EH (cell line): ENCODE results near the gene RBM15.

Experiments
- DNase-seq: peaks from one replicate; pipeline ENCODE4 v3.0.0-alpha.2; 2015; ENCODE audit warnings: low read depth

RBM15 gene

DNA sequence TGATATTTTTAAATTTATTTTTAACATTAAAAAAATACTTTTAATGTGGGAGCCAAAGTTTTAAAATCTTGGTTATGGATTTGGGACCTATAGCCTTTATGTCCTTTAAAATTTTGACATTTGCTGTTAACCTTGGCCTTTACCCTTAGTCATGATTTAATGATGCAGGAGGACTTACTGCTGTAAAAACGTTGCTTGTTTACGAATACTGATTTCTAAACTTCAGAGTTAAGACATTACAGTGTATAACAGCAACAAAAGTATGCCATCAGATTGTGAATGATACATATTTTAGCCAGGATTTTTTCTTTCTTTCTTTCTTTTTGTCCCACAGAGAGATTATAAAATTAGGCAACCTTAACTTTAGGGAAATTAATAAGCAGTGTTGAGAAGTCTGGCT is 8.9 kb downstream of the RBM15 start:
- no peak for DNase-seq

DNA sequence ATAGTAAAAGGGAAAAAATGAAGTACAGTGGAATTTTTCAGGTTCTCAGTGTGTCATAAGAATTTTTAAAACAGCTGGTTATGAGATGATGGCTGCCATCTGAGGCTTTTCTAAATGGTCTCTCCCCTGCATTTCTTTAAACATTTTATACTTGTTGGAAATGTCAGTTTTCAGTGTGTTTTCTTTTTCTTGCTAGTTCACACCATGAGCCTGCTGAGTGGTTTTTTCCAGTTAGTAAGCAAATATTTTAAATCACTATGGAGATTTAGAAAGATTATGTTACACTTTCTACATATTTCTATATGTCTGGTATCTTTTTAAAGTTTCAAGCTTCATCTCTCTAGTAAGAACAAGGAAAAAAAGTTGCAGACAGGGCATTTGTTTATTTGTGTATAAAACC is 9.6 kb downstream of the RBM15 start:
- peak; percentile 9 for DNase-seq

DNA sequence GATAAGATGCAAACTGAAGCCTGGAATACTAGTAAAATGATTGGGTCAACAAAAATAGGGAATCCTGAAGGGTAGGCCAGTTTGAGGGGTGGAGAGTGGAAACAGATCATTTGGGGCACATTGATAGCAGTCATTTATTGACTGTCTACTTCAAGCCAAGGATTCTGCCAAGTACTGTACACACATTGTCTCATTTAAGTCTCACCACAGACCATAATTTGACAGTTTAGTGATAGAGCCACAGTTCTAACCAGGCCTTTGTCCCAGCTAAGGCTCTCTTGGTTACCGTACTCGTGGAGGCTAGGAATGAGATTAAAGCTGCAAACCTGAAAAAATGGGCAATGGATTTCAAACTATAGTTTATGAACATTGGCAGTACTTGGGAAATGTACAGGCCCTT is 11.2 kb downstream of the RBM15 start:
- no peak for DNase-seq

DNA sequence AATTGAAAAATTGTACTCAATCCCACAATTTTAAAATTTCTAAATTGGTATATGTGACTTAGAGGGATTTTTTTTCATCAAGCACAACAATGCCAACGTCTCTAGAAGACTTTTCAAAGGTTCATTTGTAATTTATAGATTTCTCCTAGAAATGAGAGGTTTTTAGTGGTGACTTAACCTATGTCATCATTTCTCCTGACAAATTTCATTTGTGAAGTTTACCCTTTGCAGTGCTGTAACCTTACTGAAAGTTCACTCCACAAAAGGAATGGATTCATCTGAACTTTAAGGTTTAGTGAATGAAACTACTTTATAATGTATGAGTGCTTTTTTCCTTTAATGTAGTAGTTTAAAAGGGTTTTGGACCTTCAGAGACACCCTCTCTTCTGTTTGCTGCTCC is 16.1 kb downstream of the RBM15 start:
- no peak for DNase-seq

DNA sequence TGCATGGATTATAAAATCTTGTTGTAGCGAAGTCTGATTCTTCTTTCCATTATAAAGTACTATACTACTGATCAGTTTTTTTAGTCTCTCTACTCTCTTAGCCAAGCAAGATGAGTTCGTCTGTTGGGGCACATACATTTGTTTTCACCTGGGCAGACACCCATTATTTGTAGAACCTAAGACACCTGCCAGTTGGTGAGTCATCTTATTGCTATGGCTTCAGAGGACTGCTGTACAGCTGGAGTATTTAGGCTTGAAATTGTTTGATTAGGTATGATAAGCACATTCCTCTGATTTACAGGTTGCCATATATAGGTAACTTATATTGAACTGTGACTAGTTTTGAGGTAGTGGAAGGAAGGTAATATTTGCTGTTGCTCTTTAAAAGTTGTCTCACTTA is 17.2 kb downstream of the RBM15 start:
- no peak for DNase-seq

DNA sequence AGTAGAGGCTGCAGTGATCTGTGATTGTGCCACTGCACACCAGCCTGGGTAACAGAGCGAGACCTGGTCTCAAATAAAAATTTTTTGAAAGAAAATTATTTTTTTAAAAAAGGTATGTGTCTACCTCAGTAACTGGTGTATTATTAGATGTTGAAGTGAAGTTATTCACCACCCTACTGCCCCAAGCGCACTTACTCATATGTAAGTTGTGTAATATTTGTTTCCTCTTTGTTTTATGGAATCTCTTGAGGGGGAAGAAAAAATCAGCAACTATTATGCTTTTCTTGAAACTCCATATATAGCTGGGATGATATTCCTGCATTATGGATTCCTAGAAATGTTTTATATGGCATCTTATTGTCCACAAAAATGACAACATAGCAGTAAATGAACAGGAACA is 21.3 kb downstream of the RBM15 start:
- DNase-seq: no peak

DNA sequence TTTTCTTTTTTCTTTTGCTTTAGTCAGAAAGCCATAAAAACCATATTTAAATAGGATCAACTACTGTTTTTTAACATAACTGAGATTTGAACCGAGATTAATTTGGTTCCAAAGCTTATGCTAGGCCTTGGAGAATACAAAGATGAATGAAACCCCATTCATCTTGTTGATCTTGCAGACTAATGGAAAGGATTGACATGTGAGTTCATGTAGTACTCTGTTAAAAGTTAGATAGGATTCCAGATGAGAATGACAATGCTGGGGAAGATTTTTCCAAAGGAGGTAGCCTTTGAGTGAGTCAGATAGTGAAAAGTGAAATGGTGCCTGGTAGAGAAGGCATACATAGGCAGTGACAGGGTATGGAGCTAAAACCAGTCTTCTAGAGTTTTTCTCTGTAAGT is 22.7 kb downstream of the RBM15 start:
- DNase-seq: no peak

DNA sequence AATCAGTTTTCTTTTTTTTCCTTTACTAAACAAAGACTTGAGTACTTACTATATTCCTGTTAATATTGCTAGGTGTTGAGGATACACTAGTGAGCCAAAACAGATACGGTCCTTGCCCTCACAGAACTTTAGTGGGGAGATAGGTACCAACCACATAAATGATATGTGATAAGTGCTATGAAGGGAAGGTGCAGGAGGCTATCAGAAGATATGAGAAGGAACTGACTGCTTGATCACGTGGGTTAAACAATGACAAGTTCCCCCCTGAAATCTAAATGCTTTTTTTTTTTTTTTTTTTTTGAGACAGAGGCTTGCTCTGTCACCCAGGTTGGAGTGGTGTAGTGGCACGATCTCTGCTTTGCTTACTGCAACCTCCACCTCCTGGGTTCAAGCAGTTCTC is 25.0 kb downstream of the RBM15 start:
- DNase-seq: no peak

DNA sequence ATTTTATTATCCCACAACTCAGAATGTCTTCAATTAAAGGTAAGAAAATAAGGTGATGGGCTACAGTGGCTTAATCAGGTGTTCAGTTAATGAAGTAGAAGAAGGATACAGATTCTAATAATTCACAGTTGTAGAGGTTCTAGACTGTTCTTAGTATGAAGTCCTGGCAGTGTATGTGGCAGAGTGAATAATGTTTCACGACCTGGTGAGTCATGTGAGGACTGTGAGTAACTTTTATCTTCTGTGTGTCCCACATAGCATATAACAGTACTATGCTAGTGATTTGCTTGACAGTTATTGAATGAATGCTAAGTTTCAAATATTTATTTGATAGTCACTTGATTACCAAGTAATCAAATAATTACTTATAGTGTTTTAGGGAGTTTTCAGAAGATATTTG is 31.6 kb downstream of the RBM15 start:
- peak; percentile 76 for DNase-seq

DNA sequence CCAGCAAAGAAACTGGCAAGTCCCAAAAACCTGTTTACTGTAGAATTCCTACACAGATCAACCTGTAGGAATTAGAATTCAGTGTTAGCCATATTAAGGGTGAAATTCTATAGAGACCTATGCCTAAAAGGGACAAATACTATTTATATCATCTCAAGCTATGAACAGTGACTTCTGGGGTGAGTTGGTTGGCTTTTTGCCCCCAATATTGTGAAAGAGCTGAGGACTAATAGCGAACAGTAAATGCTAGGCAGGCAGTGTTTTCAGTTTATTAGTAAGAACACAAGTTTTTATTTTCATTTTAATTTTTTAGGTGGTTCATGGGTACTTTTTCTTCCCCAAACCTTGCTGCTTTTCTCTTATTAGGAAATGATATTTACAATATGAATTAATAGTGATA is 36.3 kb downstream of the RBM15 start:
- no peak for DNase-seq

DNA sequence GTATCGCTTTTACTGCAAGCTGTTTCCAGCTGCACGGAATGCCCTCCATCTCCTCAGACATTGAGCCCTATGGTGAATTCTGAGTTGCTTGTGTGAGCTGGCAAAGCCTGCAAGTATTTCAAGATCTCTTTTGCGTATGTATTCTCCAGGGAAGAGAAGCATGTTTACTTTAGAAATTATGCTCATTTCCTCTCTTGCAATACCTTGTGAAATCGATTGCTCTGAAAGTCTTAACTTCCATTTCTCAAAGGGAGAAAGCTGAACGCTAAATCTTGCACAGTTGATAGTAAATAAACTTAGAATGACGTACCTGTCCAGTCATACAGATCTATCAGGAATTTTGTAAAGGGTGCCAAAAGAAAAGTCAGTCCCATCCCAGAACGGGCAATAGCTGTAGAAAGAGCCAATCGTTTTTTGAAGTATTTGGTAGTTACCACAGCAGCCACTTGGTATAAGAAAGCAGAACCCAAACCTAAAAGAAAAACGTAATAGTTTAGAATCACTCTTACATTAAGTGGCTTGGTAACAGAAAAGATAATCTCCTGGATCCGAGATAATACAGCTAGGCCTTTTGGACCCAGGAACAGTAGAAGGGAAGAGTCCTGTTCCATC is 41.6 kb downstream of the RBM15 start:
- DNase-seq: peak; percentile 21

DNA sequence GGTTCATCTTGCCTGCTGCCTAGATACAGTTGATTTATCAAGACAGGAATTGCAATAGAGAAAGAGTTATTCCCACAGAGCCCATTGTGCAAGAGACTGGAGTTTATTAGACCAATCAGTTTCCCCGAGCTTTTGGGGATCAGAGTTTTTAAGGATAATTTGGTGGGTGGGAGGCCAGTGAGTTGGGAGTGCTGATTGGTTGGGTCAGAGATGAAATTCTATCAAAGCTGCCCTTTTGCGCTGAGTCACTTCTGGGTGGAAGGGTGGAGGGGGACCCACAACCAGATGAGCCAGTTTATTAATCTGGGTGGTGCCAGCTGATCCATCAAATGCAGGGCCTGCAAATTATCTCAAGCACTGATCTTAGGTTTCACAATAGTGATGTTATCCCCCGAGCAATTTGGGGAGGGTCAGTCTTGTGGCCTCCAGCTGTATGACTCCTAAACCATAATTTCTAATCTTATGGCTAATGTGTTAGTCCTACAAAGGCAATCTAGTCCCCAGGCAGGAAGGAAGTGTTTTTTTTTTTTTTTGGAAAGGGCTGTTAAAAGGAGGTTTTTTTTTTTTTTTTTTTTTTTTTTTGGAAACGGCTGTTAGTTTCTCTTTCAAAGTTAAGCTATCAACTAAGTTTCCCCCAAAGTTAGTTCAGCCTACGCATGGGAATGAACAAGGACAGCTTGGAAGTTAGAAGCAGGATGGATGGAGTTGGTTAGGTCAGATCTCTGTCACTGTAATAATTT is 44.2 kb downstream of the RBM15 start:
- DNase-seq: peak; percentile 19

DNA sequence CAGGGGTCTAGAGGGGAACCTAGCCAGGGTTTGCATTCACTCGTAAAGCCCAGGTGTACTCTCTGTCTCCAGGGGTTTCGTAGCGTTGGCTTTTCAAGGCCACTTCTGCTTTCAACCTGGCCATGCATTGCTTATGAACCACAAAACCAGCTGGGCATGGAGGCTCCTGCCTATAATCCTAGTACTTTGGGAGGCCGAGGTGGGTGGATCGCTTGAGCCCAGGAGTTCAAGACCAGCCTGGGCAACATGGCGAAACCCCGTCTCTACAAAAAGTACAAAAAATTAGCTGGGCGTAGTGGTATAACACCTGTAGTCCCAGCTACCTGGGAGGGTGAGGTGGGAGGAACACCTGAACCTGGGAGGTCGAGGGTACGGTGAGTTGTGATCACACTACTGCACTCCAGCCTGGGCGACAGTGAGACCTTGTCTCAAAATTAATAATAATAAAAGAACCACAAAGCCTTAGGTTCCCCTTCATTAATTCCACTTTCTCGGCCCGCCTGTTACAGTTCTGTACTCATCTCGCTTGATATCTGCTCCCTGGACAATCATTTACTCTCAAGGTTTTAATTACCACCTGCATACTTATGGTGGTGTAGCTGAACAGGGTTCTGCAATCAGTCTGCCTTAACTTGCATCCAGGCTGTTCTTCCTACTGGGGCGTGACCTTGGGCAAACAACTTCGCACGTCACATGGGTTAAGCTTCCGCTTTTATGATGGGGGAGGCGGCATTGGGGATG is 45.6 kb downstream of the RBM15 start:
- DNase-seq: no peak

DNA sequence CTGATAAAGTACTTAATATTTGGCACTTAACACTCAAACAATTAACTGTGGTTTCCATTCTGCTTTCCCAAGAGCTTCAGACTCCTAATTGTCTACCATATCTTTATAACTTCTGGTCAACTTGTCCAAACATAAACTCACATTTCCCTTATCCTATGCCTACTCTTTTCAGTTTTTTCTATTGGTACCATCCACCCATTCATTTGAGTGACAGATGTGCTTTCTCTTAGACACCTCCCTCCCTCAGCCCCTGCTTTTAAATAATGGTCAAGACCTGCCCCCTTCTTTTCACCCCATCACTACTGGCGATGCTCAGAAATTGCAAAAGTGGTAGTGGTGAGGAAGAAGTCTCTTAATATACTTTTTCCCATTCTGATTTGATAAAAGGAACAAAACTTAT is 46.2 kb downstream of the RBM15 start:
- no peak for DNase-seq

DNA sequence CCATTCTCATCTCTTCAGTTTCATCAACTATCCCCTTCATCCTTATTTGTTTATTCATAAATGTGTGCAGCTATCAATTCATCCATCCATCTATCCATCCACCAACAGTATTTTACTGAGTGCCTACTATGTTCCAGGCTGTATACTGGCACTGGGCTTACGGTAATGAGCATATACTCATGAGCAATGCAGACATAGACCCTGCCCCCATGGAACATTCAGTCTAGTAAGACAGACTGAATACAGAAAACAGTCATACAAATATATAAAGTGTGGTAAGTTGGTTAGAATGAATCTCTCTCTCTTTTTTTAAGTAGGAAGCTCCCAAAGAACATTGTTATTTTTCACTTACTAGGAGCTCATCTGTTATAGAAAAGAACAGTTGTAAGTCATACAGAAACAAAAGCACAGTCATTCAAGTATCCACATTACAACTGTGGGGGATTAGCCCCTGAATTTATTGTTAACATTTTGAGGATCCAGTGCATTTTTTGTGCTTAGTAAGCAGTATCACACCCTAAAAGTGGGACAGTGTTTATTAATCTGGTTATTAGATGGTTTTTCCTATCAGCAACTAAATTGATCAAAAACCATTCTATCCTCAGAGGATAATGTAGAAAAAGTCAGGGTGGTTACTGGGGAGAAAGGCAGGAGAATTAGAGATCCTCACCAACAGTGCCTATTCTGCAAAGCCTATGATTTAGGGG is 48.0 kb downstream of the RBM15 start:
- DNase-seq: no peak

DNA sequence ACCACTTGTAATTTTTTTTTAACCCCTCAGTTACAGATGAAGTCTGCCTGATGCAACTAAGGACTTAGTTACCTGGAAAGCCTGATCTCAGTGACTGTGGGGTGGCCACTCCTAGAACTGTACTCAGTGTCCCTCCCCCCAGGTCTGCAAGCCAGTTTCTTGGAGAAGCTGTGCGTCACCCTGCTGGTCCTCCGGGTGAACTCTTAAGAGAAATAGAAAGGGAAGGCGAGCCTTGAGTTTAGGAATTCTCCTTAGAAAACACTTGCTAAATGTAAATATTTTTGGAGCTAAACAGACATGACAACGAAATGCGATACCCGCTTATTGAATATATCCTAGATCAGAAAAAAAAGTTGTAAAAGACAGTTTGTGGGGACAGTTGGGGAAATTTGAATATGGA is 50.9 kb downstream of the RBM15 start:
- peak; percentile 81 for DNase-seq

DNA sequence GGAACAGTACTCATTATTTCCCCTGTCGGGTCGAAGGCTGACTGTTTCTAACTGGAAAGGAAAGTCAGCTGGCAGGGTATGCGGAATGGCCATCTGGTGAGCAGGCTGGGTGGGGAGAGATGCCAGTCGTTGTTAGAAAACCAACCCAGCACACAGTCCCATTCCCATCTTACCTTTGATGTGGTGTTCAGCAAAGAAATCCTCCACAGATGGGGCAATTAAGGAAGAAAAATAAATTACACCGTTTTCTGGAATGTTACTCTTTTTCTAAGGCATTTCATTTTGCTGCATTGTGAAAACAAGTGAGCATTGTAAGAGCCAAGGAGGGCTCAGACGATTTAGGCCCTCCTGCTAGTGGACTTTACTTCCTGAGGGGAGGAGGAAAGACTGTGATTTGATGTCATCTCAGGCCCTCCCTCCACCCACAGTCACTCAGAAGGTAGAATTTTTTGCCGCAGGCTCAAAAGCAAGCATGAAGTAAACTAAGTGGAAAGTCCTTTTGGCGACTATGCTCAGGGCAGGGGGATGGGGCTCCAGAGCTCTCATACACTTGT is 51.6 kb downstream of the RBM15 start, which contains the start of gene SLC16A4:
TSS of gene SLC16A4 (minus strand) at position 335 of the 554 bp plus-strand sequence. CDS start 1,703 bp downstream, outside the sequence.
- peak; percentile 88 for DNase-seq

DNA sequence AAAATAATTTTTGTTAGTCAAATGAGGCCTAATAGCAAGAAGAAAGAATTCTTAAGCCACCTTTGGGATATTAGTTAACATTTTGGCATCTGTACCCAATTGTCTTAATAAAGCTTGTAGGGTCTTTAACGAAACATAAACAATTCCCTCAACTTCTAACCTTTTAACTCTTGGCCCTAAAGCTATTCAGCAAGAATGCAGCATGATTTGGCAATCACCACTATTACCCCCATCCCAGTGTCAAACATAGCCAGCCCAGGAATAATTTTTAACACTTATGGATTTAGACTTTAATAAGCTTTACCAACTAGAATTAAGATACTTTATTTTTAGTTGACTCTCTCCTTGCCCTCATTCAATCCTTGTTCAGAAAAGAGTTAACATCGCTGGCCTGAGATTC is 54.1 kb downstream of the RBM15 start:
- DNase-seq: no peak

DNA sequence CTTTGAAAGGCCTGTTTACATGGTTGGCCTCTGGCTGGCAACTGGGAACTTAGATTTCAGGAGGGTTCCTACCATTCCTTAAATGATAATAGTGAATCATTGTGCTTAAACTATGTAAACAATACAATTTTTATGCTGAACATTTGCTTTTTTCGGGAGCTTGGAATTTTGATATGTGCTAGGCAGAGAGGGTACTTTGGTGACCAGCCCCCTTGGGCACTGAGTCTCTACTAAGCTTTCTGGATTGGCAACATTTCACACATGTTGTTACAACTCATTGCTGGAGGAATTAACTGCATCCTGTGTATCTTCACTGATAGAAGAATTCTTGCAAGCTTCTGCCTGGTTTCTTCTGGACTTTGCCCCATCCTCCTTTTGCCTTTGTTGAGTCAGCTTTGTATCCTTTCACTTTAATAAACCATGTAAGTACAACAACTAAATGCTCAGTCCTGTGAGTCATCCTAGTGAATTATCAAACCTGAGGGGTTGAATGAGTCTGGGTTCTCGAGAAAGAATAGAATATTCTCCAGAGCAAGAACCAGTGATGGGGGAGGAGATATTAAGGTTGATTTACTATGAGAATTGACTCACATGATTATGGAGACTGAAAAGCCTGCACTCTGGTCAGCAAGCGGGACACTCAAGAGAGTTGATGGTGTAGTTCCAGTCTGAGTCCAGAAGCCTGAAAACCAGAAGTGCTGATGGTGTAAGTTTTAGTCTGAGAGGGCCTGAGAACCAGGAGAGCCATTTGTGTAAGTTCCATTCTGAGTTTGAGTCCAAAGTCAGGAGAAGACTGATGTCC is 54.7 kb downstream of the RBM15 start:
- peak; percentile 88 for DNase-seq

DNA sequence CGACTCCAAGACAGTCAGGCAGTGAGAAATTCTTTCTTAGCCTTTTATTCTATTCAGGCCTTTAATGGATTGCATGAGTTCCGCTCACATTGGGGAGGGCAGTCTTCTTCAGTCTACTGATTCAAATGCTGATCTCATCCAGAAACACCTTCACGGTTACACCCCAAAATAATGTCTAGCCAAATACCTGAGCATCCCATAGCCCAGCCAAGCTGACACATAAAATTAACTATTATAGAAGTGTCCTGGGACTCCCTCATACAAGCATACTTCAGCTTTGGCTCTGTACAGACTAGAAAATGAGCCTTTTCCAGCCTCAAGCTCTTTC is 55.3 kb downstream of the RBM15 start:
- no peak for DNase-seq
